Measurements from ENCODE around the gene PBX3.

DNA sequence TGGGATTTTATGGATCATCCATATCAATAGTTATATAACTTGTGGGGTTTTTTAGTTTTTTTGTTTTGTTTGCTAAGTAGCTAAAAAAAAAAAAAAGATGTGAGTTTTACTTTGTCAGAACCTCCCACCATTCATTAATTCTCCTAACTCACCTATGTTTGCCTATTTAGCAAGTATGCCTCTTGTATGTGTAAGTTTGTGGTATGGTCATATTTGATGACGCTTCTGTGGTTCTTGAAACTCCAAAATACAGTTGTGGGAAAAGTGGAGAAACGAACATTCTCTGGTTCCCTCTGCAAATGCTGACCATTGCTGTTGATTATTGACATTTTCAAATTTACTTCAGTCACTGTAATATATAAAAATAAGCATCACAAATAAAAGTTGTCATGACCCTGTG, 75.7 kb downstream of the PBX3 start:
- TF ChIP-seq ZBTB49 (CRISPR knock-in tag; IDR thresholded peaks at IDR 0.05; ENCODE audit: borderline replicate concordance) (no peak), SRSF9 (IDR thresholded peaks at IDR 0.05; ENCODE audit: borderline replicate concordance, low read depth, low read length) (no peak), TRIM24 (IDR thresholded peaks at IDR 0.05) (no peak), FOS (IDR thresholded peaks at IDR 0.05; ENCODE audit: extremely low read depth, insufficient read length) (no peak)
